Measurements from ENCODE around the gene CCDC87.
"Not testable (repeated sequence)": the region's sequence is repeated elsewhere in the genome, so short reads cannot be mapped to it uniquely, and the experiment has no call there.

CCDC87 gene

GRCh38 chr11:66549696-66550095, 43.2 kb downstream of the CCDC87 start:
- no peak for DNase-seq

GRCh38 chr11:66548774-66549630, 43.9 kb downstream of the CCDC87 start:
- DNase-seq: no peak

GRCh38 chr11:66548041-66548440, 44.8 kb downstream of the CCDC87 start:
- no peak for DNase-seq

GRCh38 chr11:66547662-66548009, 45.2 kb downstream of the CCDC87 start:
- DNase-seq: no peak

- DNase-seq: no peak
Measured at GRCh38 chr11:66546966-66547661, 45.7 kb downstream of the CCDC87 start.

- no peak for DNase-seq
Measured at GRCh38 chr11:66546368-66546965, 46.4 kb downstream of the CCDC87 start, which contains the start of gene ACTN3. Gene ACTN3 (plus strand): TSS chr11:66546903. CDS start chr11:66546938, 35 bp downstream.

GRCh38 chr11:66545701-66546367, 47.0 kb downstream of the CCDC87 start, which contains the start of gene ZDHHC24:
Gene ZDHHC24 (minus strand): TSS chr11:66546048. CDS start chr11:66546003, 45 bp downstream.
- DNase-seq: peak; percentile 85

GRCh38 chr11:66544952-66545351, 47.9 kb downstream of the CCDC87 start:
- not testable (repeated sequence) for DNase-seq

- no peak for DNase-seq
Measured at GRCh38 chr11:66543263-66544107, 49.4 kb downstream of the CCDC87 start.

GRCh38 chr11:66542362-66542761, 50.5 kb downstream of the CCDC87 start:
- DNase-seq: no peak

- no peak for DNase-seq
Measured at GRCh38 chr11:66541892-66542291, 51.0 kb downstream of the CCDC87 start.

GRCh38 chr11:66540598-66540997, 52.3 kb downstream of the CCDC87 start:
- DNase-seq: not testable (repeated sequence)

Measured in DMS 273 treated with DMSO at 0.1 percent for 48 hours (cell line).